ENCODE measurements around the gene MDH2.
"Not testable (repeated sequence)": the region's sequence is repeated elsewhere in the genome, so short reads cannot be mapped to it uniquely, and the experiment has no call there.

GRCh38 chr7:76113042-76113630 is 65.2 kb downstream of the MDH2 start:
- not testable (repeated sequence) for TF ChIP-seq ZFP30 (CRISPR knock-in tag; IDR thresholded peaks at IDR 0.05); TOX (CRISPR knock-in tag; IDR thresholded peaks at IDR 0.05; ENCODE audit: borderline replicate concordance); PATZ1 (CRISPR knock-in tag; IDR thresholded peaks at IDR 0.05; ENCODE audit: borderline replicate concordance); ESRRG (CRISPR knock-in tag; IDR thresholded peaks at IDR 0.05); CSDC2 (CRISPR knock-in tag; IDR thresholded peaks at IDR 0.05); RARB (CRISPR knock-in tag; IDR thresholded peaks at IDR 0.05)

All from SK-N-SH treated with all-trans-retinoic acid at 6 μM for 48 hours (cell line).